HEK293 (cell line): ENCODE data around the gene UNC13A.
A peak's percentile ranks its signal among the peaks of the same experiment; 100 is the strongest.
"Not testable (repeated sequence)": the region's sequence is repeated elsewhere in the genome, so short reads cannot be mapped to it uniquely, and the experiment has no call there.

Source experiments
- CTCF ChIA-PET: fragments of 350-600 bp; formaldehyde crosslinking; extraction: SDS; loops from one replicate; lab custom pipeline; 2021; ENCODE audit warnings: antibody characterized with exemption; lab: Yijun Ruan, JAX
- POLR2A ChIA-PET: fragments of 300-600 bp; formaldehyde crosslinking; extraction: SDS; loops from one replicate; lab custom pipeline; 2020; ENCODE audit warnings: antibody characterized with exemption, inconsistent platforms; lab: Yijun Ruan, JAX
- H3K27ac ChIP-seq: fragments of 200-500 bp; sonication (Bioruptor generic); 2 replicates; pipeline ENCODE4 v1.5.1; 2014; ENCODE audit warnings: low read depth, low read length, control low read depth, inconsistent platforms; ENCODE audit errors: extremely low read depth
- H3K36me3 ChIP-seq, 2 experiments: fragments of 200-500 bp in 1 of 2; sonication (Bioruptor generic) in 1 of 2; 1 replicate in 1 of 2; 2 replicates in 1 of 2; pipeline ENCODE4 v1.5.1; 2014 to 2017; ENCODE audit warnings: inconsistent platforms in 2 of 2, low read length in 2 of 2; ENCODE audit not compliant: control insufficient read depth in 2 of 2, insufficient read depth in 1 of 2
- H3K4me1 ChIP-seq: fragments of 200-500 bp; sonication (Bioruptor generic); 2 replicates; pipeline ENCODE4 v1.5.1; 2014; ENCODE audit warnings: mild to moderate bottlenecking, low read length, inconsistent platforms; ENCODE audit not compliant: control insufficient read depth, insufficient read depth
- H3K4me3 ChIP-seq: 2 replicates; pipeline ENCODE4 v1.5.1; 2011; ENCODE audit warnings: low read depth, mild to moderate bottlenecking, control low read depth, low read length, moderate library complexity
- H3K9me3 ChIP-seq: fragments of 200-500 bp; sonication (Bioruptor generic); 2 replicates; pipeline ENCODE4 v1.5.1; 2014; ENCODE audit warnings: low read depth, low read length, inconsistent platforms; ENCODE audit not compliant: control insufficient read depth, insufficient read depth
- PRDM10 ChIP-seq: fragments of 450-650 bp; formaldehyde crosslinking; IDR thresholded peaks from 2 replicates; pipeline ENCODE4 v1.5.1; 2016; ENCODE audit warnings: missing biosample characterization, missing genetic modification characterization
- ZBTB48 ChIP-seq: fragments of 450-650 bp; formaldehyde crosslinking; IDR thresholded peaks from 2 replicates; pipeline ENCODE4 v1.5.1; 2016; ENCODE audit warnings: missing biosample characterization, missing genetic modification characterization
- ZBTB8A ChIP-seq: fragments of 450-650 bp; formaldehyde crosslinking; IDR thresholded peaks from 2 replicates; pipeline ENCODE4 v1.5.1; 2016; ENCODE audit warnings: missing biosample characterization, missing genetic modification characterization
- ZNF138 ChIP-seq: fragments of 450-650 bp; formaldehyde crosslinking; IDR thresholded peaks from 2 replicates; pipeline ENCODE4 v1.5.1; 2016; ENCODE audit warnings: missing biosample characterization, missing genetic modification characterization, borderline replicate concordance
- ZNF274 ChIP-seq, 2 experiments: fragments of 200-500 bp in 1 of 2; fragments of 450-650 bp in 1 of 2; sonication (Bioruptor generic) in 1 of 2; formaldehyde crosslinking in 1 of 2; IDR thresholded peaks; 2 replicates each; pipeline versions ENCODE4 v1.5.1 to v1.6.1; 2014 to 2016; ENCODE audit warnings: borderline replicate concordance in 1 of 2, inconsistent platforms in 1 of 2, low read length in 1 of 2, missing biosample characterization in 1 of 2, missing genetic modification characterization in 1 of 2
- ZNF366 ChIP-seq: fragments of 450-650 bp; formaldehyde crosslinking; conservative IDR thresholded peaks from 2 replicates; pipeline ENCODE4 v1.5.1; 2016; ENCODE audit warnings: missing biosample characterization, missing genetic modification characterization
- ZNF394 ChIP-seq: fragments of 450-650 bp; formaldehyde crosslinking; IDR thresholded peaks from 2 replicates; pipeline ENCODE4 v1.5.1; 2016; ENCODE audit warnings: missing biosample characterization, missing genetic modification characterization, mild to moderate bottlenecking, moderate library complexity, borderline replicate concordance
- ZNF404 ChIP-seq: fragments of 450-650 bp; formaldehyde crosslinking; IDR thresholded peaks from 2 replicates; pipeline ENCODE4 v1.5.1; 2017; ENCODE audit warnings: missing biosample characterization, missing genetic modification characterization
- ZNF48 ChIP-seq: fragments of 450-650 bp; formaldehyde crosslinking; IDR thresholded peaks from 2 replicates; pipeline ENCODE4 v1.5.1; 2016; ENCODE audit warnings: missing biosample characterization, missing genetic modification characterization
- ZNF518A ChIP-seq: fragments of 450-650 bp; formaldehyde crosslinking; conservative IDR thresholded peaks from 2 replicates; pipeline ENCODE4 v1.5.1; 2016; ENCODE audit warnings: low read depth, missing biosample characterization, missing genetic modification characterization
- ZNF548 ChIP-seq: fragments of 450-650 bp; formaldehyde crosslinking; IDR thresholded peaks from 2 replicates; pipeline ENCODE4 v1.5.1; 2016; ENCODE audit warnings: missing biosample characterization, missing genetic modification characterization
- ZNF621 ChIP-seq: fragments of 450-650 bp; formaldehyde crosslinking; IDR thresholded peaks from 2 replicates; pipeline ENCODE4 v1.5.1; 2017; ENCODE audit warnings: missing biosample characterization, missing genetic modification characterization
- ZNF785 ChIP-seq: fragments of 450-650 bp; formaldehyde crosslinking; IDR thresholded peaks from 2 replicates; pipeline ENCODE4 v1.5.1; 2016; ENCODE audit warnings: missing biosample characterization, missing genetic modification characterization
- TF ChIP-seq, protein P1 (sequence below): fragments of 450-650 bp; formaldehyde crosslinking; IDR thresholded peaks from 2 replicates; pipeline ENCODE4 v1.5.1; 2016; ENCODE audit warnings: missing biosample characterization, missing genetic modification characterization
- TF ChIP-seq, protein P2 (sequence below): fragments of 450-650 bp; IDR thresholded peaks from 2 replicates; pipeline ENCODE4 v1.5.1; 2018; ENCODE audit warnings: missing biosample characterization, mild to moderate bottlenecking, missing genetic modification characterization
- TF ChIP-seq, protein P3 (sequence below): fragments of 450-650 bp; formaldehyde crosslinking; IDR thresholded peaks from 2 replicates; pipeline ENCODE4 v1.5.1; 2016; ENCODE audit warnings: missing biosample characterization, missing genetic modification characterization

Gene UNC13A

GRCh38 chr19:17554968-17555479 lies 133.1 kb downstream of the UNC13A start (continued):
- TF ChIP-seq ZNF785 (tag by site-specific recombination) (no peak), ZBTB48 (peak; percentile 96), ZNF621 (tag by site-specific recombination) (no peak), ZNF366 (0 out of 2 replicates have a peak, but pooled peaks have one; percentile 16), ZNF48 (tag by site-specific recombination) (no peak), ZNF548 (tag by site-specific recombination) (no peak), ZNF274 (IDR thresholded peaks at IDR 0.05; ENCODE audit: low read length) (no peak), ZNF274 (tag by site-specific recombination; IDR thresholded peaks at IDR 0.05; ENCODE audit: borderline replicate concordance) (no peak)
- TF ChIP-seq, protein P1, sequence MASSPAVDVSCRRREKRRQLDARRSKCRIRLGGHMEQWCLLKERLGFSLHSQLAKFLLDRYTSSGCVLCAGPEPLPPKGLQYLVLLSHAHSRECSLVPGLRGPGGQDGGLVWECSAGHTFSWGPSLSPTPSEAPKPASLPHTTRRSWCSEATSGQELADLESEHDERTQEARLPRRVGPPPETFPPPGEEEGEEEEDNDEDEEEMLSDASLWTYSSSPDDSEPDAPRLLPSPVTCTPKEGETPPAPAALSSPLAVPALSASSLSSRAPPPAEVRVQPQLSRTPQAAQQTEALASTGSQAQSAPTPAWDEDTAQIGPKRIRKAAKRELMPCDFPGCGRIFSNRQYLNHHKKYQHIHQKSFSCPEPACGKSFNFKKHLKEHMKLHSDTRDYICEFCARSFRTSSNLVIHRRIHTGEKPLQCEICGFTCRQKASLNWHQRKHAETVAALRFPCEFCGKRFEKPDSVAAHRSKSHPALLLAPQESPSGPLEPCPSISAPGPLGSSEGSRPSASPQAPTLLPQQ (tag by site-specific recombination): no peak

DNA sequence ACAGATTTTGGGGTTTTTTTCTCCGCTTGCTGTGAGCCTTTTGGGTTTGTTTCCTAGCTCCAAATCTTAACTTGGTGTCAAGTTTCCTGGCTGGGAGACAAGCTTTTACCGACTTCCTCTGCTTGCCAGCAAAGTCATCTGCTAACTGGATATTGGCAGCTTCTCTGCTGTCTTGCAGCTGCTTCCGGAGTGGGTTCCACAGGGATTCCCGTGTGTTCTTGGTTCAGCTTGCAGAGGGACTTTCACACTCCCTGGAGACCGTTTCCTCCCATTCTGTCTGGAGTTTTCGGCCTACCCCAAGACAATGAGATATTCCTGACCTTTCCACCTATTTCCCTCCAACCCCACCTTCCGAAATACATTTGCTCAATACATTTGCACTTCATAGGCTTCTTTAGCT lies 134.9 kb downstream of the UNC13A start:
- ChIA-PET CTCF (interaction anchor here (0.6 to 1.8 kb wide), 7 partner anchors 20 to 272 kb away, joined by 3 to 6 read pairs (median 4); partner anchors contain the start of gene PGLS), POLR2A (interaction anchor here (0.6 to 1.0 kb wide), 2 partner anchors 20 to 53 kb away, joined by 4 read pairs; no protein-coding TSS in a partner anchor)
- TF ChIP-seq, protein P2, sequence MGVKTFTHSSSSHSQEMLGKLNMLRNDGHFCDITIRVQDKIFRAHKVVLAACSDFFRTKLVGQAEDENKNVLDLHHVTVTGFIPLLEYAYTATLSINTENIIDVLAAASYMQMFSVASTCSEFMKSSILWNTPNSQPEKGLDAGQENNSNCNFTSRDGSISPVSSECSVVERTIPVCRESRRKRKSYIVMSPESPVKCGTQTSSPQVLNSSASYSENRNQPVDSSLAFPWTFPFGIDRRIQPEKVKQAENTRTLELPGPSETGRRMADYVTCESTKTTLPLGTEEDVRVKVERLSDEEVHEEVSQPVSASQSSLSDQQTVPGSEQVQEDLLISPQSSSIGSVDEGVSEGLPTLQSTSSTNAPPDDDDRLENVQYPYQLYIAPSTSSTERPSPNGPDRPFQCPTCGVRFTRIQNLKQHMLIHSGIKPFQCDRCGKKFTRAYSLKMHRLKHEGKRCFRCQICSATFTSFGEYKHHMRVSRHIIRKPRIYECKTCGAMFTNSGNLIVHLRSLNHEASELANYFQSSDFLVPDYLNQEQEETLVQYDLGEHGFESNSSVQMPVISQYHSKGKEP (tag by site-specific recombination): peak; percentile 52; the same call in 1 of the 2 replicates
- TF ChIP-seq ZNF404: no peak
- peak; percentile 30; the same call in 1 of the 2 replicates for TF ChIP-seq PRDM10
- peak; percentile 46; the same call in 1 of the 2 replicates for TF ChIP-seq ZNF394 (tag by site-specific recombination)
- Histone ChIP-seq H3K9me3 (no peaks in the 10 kb centered on the region), H3K27ac (no peak overlapping the region), H3K4me1 (no peaks in the 10 kb centered on the region; the same call in 1 of the 2 replicates), H3K4me3 (no peak overlapping the region), H3K36me3 (peaks cover 0 to 6% of the 10 kb centered on the region in 2 experiments; a peak in 1 of 3 replicates)

DNA sequence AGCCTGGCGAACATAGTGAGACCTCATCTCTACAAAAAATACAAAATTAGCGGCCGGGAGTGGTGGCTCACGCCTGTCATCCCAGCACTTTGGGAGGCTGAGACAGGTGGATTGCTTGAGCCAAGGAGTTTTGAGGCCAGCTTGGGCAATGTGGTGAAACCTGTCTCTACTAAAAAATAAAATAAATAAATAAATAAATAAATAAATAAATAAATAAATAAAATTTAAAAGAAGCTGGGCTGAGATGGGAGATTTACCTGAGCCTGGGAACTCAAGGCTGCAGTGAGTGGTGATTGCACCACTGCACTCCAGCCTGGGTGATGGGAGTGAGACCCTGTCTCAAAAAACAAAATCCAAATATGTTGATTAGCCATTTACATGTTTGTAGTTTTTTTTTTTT lies 135.4 kb downstream of the UNC13A start:
- H3K4me1 ChIP-seq, H3K9me3 ChIP-seq, H3K27ac ChIP-seq, H3K4me3 ChIP-seq, H3K36me3 ChIP-seq: not testable (repeated sequence)
- ChIA-PET CTCF (interaction anchor here (1.3 to 1.5 kb wide), 4 partner anchors 21 to 214 kb away, joined by 4 to 6 read pairs (median 5); no protein-coding TSS in a partner anchor), POLR2A (interaction anchor here (1.0 kb wide), 1 partner anchor 53 kb away, joined by 4 read pairs; no protein-coding TSS in a partner anchor)
- 0 out of 2 replicates have a peak, but pooled peaks have one; percentile 56 for TF ChIP-seq ZNF138 (tag by site-specific recombination)
- peak; percentile 87 for TF ChIP-seq ZNF518A
- TF ChIP-seq, protein P3, sequence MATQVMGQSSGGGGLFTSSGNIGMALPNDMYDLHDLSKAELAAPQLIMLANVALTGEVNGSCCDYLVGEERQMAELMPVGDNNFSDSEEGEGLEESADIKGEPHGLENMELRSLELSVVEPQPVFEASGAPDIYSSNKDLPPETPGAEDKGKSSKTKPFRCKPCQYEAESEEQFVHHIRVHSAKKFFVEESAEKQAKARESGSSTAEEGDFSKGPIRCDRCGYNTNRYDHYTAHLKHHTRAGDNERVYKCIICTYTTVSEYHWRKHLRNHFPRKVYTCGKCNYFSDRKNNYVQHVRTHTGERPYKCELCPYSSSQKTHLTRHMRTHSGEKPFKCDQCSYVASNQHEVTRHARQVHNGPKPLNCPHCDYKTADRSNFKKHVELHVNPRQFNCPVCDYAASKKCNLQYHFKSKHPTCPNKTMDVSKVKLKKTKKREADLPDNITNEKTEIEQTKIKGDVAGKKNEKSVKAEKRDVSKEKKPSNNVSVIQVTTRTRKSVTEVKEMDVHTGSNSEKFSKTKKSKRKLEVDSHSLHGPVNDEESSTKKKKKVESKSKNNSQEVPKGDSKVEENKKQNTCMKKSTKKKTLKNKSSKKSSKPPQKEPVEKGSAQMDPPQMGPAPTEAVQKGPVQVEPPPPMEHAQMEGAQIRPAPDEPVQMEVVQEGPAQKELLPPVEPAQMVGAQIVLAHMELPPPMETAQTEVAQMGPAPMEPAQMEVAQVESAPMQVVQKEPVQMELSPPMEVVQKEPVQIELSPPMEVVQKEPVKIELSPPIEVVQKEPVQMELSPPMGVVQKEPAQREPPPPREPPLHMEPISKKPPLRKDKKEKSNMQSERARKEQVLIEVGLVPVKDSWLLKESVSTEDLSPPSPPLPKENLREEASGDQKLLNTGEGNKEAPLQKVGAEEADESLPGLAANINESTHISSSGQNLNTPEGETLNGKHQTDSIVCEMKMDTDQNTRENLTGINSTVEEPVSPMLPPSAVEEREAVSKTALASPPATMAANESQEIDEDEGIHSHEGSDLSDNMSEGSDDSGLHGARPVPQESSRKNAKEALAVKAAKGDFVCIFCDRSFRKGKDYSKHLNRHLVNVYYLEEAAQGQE (tag by site-specific recombination): peak; percentile 59; the same call in 1 of the 2 replicates
- peak; percentile 77 for TF ChIP-seq ZBTB8A
